GM12878 (cell line): ENCODE measurements around the gene SLC9C1. TPM values are rescaled to one million over a fixed set of nuclear protein-coding genes. Genes with fewer than 3 reads are reported as not detected.

Experiments
- CHD2 ChIP-seq: IDR thresholded peaks from 2 replicates; pipeline ENCODE4 v1.6.1; 2011; ENCODE audit warnings: low read depth, low read length, improper control_type of control experiment, borderline replicate concordance
- NFXL1 ChIP-seq: fragments of 450-650 bp; IDR thresholded peaks from 2 replicates; pipeline ENCODE4 v1.6.1; 2017; ENCODE audit warnings: antibody characterized with exemption, mild to moderate bottlenecking, borderline replicate concordance
- PAX8 ChIP-seq: fragments of 450-650 bp; IDR thresholded peaks from 2 replicates; pipeline ENCODE4 v1.6.1; 2017; ENCODE audit warnings: mild to moderate bottlenecking, moderate library complexity
- PBX3 ChIP-seq: IDR thresholded peaks from 2 replicates; pipeline ENCODE4 v1.6.1; 2011; ENCODE audit warnings: mild to moderate bottlenecking, low read depth, low read length, moderate library complexity; ENCODE audit not compliant: insufficient replicate concordance
- RUNX3 ChIP-seq: IDR thresholded peaks from 2 replicates; pipeline ENCODE4 v1.6.1; 2012; ENCODE audit warnings: low read length, inconsistent platforms
- SMAD5 ChIP-seq: IDR thresholded peaks from 2 replicates; pipeline ENCODE4 v1.6.1; 2016; ENCODE audit warnings: antibody characterized with exemption, low read depth
- SREBF1 ChIP-seq: IDR thresholded peaks from 2 replicates; pipeline ENCODE4 v1.6.1; 2012; ENCODE audit warnings: mild to moderate bottlenecking, low read length
- ZNF207 ChIP-seq: fragments of 450-650 bp; IDR thresholded peaks from 2 replicates; pipeline ENCODE4 v1.6.1; 2014; ENCODE audit warnings: antibody characterized with exemption, mild to moderate bottlenecking, borderline replicate concordance
- polyA plus RNA-seq, 11 experiments: library from polyadenylated mRNA; depleted of rRNA in 4 of 11; unstranded in 6 of 11; stranded (reverse) in 5 of 11; fragments of >200 nt; fragmentation: Nextera tagmentation in 4 of 11; fragmentation: Illumina TruSeq in 1 of 11; extraction: Ambion mirVana in 4 of 11; extraction: Trizol in 1 of 11; gene quantifications; 1 replicate in 1 of 11; 2 replicates in 10 of 11; pipeline versions ENCODE4 v1.2.1 to v1.2.3, GENCODE V29; 2011 to 2016; ENCODE audit warnings: inconsistent platforms in 2 of 11, missing spikeins in 2 of 11, low read depth in 1 of 11
- total RNA-seq, 4 experiments: library from RNA; depleted of rRNA in 3 of 4; stranded (reverse); fragments of >200 nt in 3 of 4; fragmentation: Illumina TruSeq in 1 of 4; extraction: Trizol in 1 of 4; gene quantifications; 2 replicates each; pipeline versions ENCODE4 v1.2.1 to v1.2.3, GENCODE V29; 2013 to 2021
- TF ChIP-seq, protein P1 (sequence below): fragments of 450-650 bp; formaldehyde crosslinking; IDR thresholded peaks from 2 replicates; pipeline ENCODE4 v1.4.0; 2020; ENCODE audit warnings: mild to moderate bottlenecking, moderate library complexity

Gene SLC9C1
- total and polyA plus RNA-seq, 10 of the 15 experiments (the other 5 are each of a cell fraction or from before 2014, with no cell fraction given), result not detected

DNA sequence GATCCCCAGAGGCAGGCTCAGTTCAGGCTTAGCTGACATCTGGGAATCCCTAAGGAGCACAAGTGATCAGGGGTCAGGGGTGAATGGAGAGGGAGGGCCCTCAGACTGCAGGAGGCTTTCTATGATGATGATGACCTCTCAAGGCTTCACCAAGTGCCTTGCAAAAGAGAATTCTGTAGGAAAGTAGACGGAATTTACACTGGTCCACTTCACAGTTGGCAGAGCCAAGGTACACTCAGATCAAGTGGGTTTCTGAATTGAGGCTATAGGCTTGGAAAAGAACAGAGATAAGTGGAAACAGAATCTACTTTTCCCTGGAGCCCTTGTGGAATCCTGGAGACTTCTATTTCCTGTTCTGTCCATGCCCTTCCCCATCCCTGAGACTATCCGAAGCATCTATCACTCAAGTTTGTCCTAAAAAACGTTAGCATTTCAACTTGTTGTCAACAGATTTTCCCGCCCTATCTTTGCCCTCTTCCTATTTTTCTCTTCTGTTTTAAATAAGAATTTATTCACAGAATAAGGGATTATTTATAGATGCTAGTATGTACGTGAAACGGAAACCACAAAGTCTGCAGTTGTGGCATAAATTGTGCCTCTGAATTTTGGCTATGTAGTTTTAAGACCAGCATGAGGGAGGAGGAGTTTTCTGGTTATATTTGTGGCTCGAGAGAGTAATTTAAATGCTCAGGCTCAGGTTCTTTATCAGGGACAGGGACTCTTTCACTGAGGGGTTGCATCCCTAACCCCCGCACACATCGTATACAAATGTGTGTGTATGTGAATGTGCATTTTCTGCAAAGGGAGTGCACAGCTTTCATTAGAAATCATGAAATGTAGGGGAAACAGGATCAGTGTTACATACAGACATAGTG, 173.8 kb downstream of the SLC9C1 start (continued):
- TF ChIP-seq, protein P1, sequence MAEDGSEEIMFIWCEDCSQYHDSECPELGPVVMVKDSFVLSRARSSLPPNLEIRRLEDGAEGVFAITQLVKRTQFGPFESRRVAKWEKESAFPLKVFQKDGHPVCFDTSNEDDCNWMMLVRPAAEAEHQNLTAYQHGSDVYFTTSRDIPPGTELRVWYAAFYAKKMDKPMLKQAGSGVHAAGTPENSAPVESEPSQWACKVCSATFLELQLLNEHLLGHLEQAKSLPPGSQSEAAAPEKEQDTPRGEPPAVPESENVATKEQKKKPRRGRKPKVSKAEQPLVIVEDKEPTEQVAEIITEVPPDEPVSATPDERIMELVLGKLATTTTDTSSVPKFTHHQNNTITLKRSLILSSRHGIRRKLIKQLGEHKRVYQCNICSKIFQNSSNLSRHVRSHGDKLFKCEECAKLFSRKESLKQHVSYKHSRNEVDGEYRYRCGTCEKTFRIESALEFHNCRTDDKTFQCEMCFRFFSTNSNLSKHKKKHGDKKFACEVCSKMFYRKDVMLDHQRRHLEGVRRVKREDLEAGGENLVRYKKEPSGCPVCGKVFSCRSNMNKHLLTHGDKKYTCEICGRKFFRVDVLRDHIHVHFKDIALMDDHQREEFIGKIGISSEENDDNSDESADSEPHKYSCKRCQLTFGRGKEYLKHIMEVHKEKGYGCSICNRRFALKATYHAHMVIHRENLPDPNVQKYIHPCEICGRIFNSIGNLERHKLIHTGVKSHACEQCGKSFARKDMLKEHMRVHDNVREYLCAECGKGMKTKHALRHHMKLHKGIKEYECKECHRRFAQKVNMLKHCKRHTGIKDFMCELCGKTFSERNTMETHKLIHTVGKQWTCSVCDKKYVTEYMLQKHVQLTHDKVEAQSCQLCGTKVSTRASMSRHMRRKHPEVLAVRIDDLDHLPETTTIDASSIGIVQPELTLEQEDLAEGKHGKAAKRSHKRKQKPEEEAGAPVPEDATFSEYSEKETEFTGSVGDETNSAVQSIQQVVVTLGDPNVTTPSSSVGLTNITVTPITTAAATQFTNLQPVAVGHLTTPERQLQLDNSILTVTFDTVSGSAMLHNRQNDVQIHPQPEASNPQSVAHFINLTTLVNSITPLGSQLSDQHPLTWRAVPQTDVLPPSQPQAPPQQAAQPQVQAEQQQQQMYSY (CRISPR knock-in tag), result no peak
- TF ChIP-seq ZNF207 (no peak), RUNX3 (peak; percentile 97), PAX8 (no peak), SREBF1 (no peak), NFXL1 (no peak), PBX3 (no peak), CHD2 (no peak), SMAD5 (no peak; the same call in 1 of the 2 replicates)
